Suppressor macrophage (primary cell): ENCODE data around the gene KRT33A.

Source experiments
- DNase-seq, 4 experiments: peaks; one replicate each; pipeline ENCODE4 v3.0.0-alpha.2; 2020 to 2022

KRT33A gene

DNA sequence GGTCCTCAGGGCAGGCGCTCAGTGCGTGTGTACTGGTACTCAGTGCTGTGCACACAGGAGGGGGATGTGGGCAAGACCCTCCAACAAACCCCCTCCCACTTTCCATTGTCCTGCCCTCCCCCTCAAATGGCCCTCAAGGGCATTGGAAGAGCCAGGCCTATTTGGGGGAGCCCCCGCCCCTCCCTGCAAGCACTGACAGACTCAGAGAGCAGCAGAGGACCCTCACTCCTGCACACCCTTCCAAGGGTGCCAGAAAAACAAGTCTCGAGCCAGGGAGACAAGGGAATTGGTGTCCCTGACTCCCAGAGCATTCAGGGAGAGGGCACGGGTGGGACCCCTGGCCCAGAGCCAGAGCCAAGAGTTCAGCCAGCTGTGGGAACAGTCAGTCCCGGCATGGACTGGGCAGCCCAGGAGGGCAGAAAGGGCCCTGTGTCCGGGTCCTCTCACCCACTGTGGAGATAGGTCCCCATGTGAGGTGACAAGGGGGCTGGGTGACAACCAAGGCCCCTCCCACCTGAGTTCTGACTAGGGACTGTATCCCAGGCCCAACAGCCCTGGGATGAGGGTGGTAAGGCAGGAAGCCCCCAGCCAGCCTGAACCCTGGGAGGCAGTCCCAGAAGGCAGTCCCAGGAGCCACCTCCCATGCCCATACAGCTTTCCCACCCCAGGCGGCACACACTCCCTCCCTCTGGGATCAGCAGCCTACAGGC is 23.1 kb downstream of the KRT33A start:
- no peak for DNase-seq

DNA sequence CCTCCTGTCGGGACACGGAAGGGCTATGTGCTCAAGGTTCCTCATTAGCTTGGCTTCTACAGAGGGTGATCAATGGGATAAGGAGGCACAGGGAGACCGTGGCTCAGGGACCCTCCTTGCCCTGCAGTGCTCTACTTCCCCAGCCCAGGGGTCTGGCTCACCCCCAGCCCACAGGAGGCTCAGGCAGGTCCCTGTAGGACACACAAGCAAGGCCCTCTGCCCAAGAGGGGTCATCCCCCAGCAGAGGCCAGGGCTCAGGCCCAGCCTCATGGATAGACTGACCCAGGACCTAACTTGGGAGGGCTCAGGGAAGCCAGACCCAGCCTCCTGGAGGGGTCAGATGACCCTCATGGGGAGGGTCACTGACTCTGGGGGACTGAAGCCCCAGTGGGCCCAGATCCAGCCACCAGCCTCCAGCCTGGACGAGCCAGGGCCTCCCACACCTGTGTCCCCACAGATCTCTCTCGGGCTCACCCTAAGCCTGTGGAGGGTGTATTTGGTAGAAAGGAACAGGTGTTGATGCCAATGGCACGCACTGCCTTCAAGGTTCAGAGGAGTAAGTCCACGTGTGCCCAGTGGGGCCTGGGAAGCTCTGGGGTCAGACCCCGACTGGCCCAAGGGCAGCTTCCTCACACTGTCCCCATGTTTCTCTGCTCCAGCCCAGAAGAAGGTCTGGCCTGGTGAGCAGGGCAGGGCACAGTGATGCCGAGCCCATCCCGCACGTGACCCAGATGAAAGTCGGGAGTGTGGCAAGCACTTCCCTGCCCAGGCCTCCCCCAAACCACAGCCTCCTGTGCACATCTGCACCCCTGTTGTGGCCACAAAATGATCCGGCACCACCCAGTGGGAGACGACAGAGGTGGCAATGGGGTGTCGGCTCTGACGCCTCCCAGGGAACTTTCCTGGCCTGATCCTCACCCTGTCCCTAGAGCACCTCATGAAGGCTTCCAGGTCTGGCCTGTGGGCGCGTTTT is 24.2 kb downstream of the KRT33A start:
- DNase-seq: no peak

DNA sequence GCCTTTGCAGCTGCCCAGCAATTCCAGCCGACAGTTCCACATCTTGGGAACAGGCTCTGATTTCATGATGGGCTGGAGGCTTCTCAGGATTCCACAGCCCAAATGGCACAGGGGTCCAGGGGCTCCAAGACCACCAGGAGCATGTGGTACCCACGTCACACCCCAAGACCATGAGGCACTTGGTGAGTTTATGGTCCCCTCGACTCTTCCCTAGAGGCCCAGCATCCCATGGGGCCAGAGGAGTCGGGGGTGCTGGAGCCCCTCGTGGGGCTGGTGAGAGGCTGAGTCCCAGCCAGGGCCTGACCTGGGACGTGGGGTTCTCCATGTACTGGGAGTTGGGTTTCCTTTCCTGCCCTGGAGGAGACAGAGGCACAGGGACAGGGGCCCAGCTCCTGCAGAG is 25.0 kb downstream of the KRT33A start:
- no peak for DNase-seq

DNA sequence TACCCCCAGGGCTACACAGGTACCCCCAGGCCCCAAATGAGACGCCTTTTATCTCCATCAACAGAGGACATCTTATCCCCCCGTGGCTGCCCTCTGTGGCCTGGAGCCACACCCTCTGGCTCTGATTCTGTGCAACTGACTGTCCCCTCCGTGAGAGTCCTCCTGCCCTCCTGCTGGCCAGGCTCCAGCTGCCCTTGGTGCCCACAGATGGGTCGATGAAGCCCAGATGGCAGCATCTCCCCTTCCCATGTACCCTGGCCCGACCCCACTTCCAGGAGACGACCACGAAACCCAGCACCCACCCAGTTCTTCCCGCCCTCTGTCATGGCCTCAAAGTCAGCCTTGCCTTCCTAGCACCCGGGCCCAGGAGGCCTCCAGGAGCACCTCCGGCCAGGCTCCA is 25.5 kb downstream of the KRT33A start:
- no peak for DNase-seq

DNA sequence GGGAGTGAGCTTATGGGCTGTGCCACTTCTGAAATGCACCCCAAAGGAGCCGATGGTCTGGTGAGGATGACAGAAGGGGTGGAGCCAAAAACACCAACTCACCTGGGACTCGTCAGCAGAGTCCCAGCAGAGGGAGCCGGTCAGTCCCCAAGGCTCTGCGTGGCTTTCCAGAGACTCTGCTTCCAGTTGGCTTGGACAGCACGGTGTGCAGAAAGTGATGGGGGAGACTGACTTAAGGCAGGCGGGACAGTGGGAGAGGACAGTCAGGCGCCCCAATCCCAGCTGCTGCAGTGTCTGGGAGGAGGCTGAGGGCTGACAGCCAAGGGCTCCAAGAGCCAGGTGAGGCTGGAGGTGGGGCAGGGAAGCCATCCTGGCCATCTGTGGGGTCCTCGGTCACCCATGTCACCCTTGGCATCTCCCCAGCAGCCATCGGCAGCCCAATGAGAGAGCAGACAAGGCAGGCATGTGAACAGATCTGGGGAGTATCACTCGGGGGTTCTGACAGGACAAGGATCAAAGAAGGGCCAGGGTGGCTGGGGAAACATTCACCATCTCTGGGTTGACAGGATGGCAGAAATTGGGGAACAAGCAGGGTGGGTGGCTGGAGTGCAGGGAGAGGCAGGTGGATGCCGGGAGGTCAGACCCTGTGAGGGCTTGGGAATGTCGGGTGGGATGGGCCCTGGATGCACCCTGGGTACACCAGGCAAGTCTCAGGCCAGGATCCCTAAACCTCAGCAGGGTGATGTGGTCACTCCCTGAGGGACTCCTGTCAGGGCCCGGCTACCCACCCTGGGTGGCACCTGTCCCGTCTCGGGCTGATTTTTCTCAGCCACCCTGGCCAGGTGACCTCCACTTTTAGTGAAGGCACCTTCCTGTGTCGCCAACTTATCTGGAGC is 26.2 kb downstream of the KRT33A start:
- DNase-seq: no peak

DNA sequence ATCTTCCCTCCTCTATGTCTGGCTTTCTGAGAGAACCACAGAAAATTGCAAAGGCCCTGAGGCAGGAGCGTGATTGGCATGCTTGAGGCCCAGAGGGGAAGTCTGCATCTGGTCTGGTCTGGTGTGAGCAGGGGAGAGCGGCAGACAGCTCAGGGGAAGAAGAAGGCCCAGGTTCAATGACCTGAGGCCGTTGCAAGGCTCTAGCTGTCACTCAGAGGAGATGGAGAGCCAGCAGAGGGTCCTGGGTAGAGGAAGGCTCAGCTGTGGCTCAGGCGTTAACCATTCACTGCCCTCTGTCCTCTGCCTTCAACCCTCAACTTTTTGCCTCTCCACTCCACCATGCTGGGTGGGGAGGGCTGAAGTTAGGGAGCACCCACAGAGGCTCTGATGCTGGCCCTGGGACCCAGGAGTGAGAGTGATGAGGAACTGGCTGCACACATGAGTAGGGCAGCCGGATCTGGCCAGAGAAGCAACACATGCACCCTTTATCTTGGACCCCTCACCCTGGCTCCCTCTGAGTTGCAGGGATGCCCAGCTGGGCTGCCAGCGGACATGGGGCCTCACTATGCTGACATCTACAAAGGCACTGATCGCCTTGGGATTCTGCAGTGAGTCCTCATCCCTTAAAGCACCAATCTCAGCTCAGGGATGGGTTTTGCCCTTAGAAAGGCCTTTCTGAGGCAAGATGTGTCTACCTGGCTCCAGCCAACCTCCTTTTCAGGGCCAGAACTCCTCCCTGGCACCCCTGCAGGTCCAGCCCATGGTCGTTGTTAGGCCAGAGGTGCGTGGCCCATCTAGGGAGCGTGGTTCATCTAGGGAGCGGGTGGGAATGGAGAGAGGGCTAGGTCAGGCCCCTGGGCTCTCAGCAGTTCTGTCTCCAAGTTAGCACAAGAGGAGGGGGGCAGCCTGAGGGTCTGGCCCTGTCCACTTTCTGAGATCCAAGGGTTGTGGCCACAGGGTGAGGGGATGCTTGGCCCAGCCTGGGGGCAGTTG is 27.4 kb downstream of the KRT33A start:
- DNase-seq: no peak

DNA sequence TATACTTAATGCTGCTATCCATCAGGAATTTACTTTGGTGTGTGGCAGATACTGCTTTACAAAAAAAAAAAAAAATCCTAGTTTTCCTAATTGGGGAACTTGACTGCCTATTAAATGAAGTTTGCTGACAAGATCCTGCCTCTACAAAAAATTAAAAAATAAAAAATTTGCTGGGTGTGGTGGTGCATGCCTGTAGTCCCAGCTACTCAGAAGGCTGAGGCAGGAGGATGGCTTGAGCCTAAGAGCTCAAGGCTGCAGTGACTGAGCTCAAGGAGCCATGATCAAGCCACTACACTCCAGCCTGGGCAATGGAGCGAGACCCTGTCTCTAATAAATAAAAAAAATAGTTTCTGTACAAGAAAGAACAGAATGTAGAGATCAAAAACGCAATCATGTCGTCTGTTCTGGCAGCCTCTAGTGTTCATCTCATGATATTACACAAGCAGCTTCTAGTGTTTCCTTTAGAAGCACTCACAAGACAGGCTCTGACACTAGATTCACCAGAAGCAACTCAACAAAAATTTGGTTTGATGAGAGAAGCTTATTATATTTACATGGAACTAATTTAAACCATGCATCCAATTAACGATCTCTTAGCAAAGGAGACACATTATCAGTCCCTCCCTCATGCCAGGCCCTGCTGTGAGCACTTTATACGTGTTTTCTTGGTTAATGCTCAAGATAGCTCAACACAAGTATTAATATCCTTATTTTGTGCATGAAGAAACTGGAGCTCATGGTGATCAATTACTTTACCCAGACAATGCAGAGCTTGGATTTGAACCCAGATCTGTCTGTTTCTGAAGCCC is 28.3 kb downstream of the KRT33A start:
- DNase-seq: peak; percentile 27 to 66 (median 42)

DNA sequence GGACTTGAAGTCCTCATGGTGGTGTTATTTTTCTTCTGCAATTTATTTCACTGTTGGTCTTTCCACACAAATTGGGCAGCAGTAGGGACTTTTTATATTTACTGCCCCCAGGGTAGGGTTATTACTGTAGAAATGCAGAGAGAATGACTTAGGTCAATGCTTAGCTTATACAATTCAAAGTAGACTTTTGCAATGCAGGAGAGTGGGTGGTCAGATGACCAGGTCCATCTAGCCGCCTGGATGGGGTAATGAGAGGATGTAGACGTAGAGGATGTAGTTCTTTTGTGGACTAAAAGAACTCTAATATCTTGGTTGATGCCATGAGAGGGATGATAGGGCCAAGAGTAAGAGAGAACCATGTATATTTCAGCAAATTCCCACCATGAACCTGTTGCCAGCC is 32.4 kb downstream of the KRT33A start:
- DNase-seq: peak in 2 of 4 experiments; percentile 23 to 24

DNA sequence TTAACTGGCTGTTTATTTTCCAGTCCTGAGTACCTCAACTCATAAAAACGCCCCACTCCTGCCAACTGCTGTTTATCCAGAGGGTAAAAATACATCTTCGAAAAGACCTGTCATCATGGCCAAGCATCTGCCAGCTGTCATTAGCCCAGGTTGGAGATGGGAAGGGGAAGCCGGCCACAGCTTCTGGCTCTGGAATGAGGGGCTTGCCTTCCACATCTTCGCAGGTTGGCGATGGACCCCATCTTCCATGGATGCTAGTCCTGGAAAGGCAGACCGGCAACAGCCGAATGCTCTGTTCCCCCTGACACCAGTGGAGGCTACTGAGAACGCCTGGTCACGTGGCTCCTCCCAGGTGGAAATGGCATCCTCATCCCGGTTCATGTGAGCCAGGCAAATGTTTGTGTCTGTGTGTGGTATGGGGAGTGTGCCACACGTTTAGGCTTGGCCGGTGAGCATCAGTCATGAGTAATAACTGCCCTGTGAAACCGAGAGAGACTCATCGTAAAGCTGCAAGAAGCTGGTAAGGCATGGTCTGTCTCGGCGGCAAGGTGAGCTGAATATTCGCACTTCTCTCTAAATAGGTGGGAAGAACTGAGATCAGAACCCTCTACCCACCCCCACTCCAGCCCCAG is 34.7 kb downstream of the KRT33A start:
- DNase-seq: no peak

DNA sequence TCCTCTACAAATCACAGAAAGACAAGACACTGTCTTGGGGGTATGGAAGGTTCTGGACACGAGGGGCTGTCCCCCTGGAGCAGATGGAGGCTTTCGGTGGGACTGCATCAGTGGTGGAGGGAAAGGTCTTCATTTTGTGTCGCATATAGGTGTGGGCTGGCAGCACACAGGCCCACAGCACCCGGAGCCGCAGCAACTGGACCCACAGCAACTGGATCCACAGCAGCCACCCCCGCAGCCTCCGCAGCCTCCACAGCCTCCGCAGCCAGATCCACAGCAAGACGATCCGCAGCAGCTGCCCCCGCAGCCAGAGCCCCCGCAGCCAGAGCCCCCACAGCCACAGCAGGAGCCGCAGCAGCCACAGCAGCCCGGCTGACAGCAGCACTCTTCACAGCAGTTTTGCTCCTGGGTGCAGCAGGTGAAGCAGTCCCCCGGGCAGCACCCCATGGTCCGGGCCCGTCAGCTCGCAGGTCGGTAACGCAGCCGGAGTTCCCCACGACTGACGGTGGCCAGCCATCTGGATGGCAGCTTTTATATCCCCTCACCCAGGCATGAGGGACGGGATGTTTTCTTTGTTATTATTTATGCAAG is 35.3 kb downstream of the KRT33A start, which contains the start of gene KRTAP17-1:
Gene KRTAP17-1 (minus strand): TSS at position 507 of the 591 bp plus-strand sequence. CDS start 60 bp downstream, at position 447.
- DNase-seq: no peak

DNA sequence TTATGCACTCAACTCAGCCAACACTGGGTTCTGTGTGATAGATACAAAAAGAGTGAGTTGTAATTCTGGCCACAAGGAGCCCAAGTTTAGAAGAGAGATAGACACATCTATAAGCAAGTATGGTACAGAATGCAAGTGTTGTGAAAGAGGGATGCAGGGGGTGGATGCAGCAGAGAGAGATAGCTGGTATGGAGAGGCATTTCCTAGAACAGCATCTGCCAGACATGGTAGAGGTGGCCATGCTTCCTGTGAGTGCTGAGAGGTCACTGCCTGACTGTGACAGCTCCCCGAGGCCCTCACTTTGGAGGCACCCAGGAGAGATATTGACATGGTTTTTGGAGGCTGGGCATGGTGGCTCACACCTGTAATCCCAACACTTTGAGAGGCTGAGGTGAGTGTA is 39.5 kb downstream of the KRT33A start:
- no peak for DNase-seq

DNA sequence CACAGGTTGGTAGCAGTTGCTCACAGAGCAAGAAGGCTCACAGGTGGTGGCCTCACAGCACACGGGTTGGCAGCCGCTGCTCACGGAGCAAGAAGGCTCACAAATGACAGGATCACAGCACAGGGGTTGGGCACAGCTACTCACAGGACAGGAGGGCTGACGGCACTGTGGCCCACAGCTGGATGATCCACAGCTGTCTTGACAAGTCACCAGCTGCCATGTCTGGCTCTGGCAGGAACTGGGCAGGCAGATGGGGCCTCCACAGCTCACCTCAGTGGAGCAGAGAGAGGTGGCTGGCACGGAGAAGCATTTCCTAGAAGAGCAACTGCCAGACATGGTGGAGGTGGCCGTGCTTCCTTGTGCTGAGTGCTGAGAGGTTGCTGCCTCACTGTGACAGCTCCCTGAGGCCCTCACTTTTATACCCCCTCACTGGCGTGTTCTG is 41.7 kb downstream of the KRT33A start, which contains the start of gene KRTAP16-1:
Gene KRTAP16-1 (minus strand): TSS at position 392 of the 442 bp plus-strand sequence. CDS start 56 bp downstream, at position 336.
- DNase-seq: no peak

DNA sequence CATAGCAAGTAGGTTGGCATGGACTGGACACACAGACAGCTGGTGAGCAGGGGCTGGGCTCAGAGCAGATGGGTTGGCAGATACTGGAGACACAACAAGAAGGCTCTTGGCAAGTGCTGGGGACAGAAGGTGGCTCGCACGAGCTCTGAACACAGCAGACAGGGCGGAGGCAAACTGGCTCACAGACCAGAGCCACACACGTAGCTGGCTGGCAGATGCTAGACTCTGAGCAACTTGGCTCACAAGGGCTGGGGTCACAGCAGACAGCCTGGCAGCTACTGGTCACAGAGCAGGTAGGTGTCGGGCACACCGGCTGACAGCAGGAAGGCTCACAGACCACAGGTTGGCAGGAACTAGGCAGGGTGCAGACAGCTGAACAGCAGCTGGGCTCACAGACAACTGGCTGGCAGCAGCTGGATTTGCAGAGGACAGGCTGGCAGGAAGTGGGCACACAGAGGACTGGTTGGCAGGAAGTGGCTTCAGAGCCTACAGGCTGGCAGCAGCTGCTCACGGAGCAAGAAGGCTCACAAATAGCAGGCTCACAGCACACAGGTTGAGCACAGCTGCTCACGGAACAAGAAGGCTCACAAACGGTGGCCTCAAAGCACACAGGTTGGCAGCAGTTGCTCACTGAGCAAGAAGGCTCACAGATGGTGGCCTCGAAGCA is 42.2 kb downstream of the KRT33A start:
- peak in 3 of 4 experiments; percentile 26 to 46 (median 32) for DNase-seq

DNA sequence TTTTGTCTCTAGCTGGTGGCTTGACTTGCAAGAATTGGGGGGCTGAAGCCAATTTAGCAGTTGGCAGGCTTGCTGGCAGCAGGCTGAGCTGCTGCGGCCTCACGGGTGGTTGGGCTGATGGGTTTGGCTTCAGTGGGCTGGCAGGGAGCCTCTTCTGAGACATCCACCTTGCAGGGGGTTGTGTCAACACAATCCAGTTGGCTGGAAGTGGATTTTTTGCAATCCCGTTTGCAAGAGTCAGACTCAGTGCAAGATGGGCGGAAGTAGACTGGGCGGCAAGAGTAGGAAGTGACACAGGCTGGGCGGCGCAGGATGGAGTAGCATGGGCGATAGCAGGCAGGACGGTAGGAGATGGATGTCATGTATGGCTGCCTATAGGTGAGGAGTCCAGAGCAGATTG is 43.0 kb downstream of the KRT33A start:
- DNase-seq: peak; percentile 29 to 62 (median 40)

DNA sequence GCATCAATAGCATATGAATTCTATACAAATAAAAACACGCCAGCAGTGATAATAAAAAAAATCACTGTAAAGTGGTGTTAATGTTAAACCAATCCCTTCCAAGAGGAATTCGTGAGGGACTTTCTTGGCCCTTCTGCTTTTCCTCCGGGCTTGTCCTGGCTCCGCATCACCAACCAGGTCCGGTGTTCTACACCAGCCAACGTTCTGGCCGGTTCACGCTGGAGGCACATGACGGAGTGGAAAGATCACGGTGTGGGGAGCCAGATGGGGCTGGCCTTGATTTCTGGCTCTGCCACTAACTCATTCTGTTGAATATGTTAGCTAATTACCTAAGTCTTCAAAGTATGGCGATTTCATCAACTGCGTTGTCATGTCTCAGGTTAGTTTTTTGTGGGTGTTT is 46.5 kb downstream of the KRT33A start:
- no peak for DNase-seq

DNA sequence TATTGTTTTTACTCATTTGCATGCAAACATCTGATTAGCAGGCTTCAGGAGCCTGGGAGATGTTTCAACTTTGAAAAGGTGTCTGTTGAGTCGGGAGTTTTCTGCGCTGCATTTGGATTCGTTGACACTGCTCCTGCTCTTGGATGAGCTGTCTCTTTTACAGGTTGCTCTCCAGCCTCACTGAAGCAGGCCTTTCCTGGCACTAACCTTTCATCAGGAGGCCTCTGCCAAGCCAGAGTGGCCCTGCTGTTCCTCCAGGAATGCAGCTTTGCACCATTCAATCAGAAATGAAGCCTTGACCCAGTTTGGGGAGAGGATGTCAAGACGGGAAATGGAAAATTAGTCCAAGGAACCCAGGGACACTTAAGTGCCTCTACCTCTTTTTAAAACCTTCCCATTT is 47.6 kb downstream of the KRT33A start:
- DNase-seq: no peak

DNA sequence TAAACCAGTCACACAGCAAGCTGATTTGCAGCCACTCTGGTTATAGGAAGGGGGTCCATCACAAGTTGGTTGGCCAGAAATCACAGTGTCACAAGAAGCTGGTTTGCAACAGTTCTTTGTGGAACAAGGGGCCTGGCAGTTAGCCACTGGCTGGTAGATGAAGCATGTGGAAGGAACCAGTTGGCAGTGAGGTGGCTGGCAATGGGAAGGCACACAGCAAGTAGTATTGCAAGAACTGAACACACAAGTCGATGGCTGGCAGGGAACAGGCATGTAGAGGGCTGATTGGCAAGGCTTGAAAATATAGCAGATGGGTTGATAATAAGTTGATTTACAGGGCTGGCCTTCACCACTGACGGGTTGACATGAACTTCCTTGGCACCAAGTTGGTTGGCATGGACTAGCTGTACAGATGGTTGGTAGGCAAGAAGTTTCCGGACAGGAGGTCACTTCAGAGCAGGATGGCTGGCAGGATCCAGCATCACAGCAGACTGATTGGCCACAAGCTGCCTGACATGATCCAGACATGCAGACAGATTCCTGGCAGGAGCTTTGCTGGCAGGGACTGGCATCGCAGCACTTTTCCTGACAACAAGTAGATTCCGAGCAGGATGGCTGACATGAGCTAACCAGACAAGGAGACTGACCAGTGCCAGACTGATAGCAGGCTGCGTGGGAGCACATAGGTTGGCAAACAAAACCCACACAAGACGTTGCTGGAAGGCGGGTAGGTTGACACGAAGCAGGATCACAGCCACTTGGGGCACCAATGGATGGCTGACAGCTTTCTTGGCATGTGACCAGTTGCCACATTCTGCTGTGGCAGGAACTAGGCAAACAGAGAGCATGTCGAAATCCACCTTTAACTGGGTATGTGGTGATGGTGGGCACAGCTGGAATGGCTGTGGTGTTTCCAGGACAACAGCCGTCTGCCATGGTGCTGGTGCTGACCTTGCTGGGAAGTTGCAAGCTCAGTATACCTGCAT is 48.4 kb downstream of the KRT33A start, which contains the start of gene KRTAP29-1:
Gene KRTAP29-1 (minus strand): TSS at position 936 of the 986 bp plus-strand sequence. CDS start 0 bp downstream, at position 936.
- peak in 3 of 4 experiments; percentile 36 to 50 (median 47) for DNase-seq
